IPS-20b (cell line): ENCODE results near the gene POLE3.
"Not testable (repeated sequence)": the region's sequence is repeated elsewhere in the genome, so short reads cannot be mapped to it uniquely, and the experiment has no call there.

Experiments
- H3K27ac ChIP-seq: one replicate; pipeline ENCODE4 v1.5.1; 2013; ENCODE audit warnings: low read length
- H3K27me3 ChIP-seq: 2 replicates; pipeline ENCODE4 v1.6.1; 2013; ENCODE audit warnings: mild to moderate bottlenecking, low read length, inconsistent platforms; ENCODE audit not compliant: insufficient read depth
- H3K36me3 ChIP-seq: 2 replicates; pipeline ENCODE4 v1.6.1; 2013; ENCODE audit warnings: low read depth, mild to moderate bottlenecking, inconsistent platforms, low read length, moderate library complexity; ENCODE audit not compliant: insufficient read depth
- H3K4me1 ChIP-seq: 2 replicates; pipeline ENCODE4 v1.6.1; 2013; ENCODE audit warnings: mild to moderate bottlenecking, control low read depth, inconsistent platforms, low read length, moderate library complexity; ENCODE audit not compliant: insufficient read depth
- H3K4me3 ChIP-seq: 2 replicates; pipeline ENCODE4 v1.5.1; 2013; ENCODE audit warnings: mild to moderate bottlenecking, low read length, inconsistent platforms
- H3K9ac ChIP-seq: 2 replicates; pipeline ENCODE4 v1.6.1; 2013; ENCODE audit warnings: low read depth, mild to moderate bottlenecking, inconsistent platforms, low read length, moderate library complexity
- H3K9me3 ChIP-seq: 2 replicates; pipeline ENCODE4 v1.6.1; 2013; ENCODE audit warnings: mild to moderate bottlenecking, low read depth, low read length, inconsistent platforms; ENCODE audit not compliant: insufficient read depth

Gene POLE3

DNA sequence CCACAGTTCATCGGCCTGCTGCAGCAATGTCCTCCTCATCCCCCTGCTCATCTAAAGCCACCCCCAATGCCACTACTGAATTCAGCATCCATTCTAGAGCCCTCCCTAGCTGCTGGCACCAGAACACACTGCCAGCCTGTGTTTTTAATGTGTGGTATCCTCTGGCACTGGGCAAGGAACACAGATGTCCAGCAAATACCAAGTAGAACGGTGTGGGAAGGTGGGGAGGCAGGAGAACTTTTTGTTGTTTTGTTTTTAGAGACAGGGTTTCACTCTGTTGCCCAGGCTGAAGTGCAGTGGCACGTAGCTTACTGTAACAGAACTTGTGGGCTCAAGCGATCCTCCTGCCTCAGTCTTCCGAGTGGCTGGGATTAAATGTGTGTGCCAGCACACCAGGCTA lies 38.4 kb downstream of the POLE3 start:
- Histone ChIP-seq H3K4me3 (no peak overlapping the region), H3K36me3 (peaks cover 19% of the 10 kb centered on the region), H3K9me3 (no peaks in the 10 kb centered on the region), H3K4me1 (no peaks in the 10 kb centered on the region), H3K27me3 (no peaks in the 10 kb centered on the region), H3K9ac (no peak overlapping the region), H3K27ac (no peak overlapping the region)

DNA sequence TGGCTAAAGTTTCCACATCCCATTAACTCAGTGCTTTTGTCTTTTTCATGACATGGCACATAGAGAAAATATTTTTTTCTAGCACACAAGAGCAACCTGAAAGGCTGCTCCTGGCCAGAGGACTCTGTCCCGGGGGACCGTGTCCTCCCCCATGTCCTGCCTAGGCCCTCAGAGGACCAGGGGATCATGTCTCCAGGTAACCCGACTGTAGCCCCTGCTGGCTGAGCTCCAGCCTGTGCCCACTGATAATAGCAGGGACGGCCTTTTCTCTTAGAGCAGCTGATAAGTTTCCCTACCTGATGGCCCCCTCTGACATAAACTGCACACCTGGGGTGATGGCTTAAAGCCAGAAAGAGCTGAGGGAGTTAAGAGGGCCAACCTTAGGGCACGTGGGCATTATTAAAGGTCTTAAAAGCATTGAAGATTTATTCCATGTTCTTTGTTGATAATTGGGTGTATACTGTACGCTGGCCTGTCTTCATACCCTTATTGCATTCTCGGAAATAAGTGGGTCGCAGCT lies 39.6 kb downstream of the POLE3 start:
- no peak overlapping the region for H3K27ac ChIP-seq
- H3K4me3 ChIP-seq: no peak overlapping the region
- H3K9me3 ChIP-seq: no peaks in the 10 kb centered on the region
- H3K4me1 ChIP-seq: no peaks in the 10 kb centered on the region
- H3K9ac ChIP-seq: no peak overlapping the region
- H3K27me3 ChIP-seq: no peaks in the 10 kb centered on the region
- H3K36me3 ChIP-seq: peaks cover 19% of the 10 kb centered on the region

DNA sequence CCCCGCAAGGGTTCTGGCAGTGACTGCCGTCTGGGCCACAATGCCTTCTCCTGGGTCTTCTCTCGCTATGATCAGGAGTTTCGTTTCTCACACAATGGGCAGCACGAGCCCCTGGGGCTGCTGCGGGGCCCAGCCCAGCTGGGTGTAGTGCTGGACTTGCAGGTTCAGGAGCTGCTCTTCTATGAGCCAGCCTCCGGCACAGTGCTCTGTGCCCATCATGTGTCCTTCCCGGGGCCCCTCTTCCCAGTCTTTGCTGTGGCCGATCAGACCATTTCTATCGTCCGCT lies 40.7 kb downstream of the POLE3 start:
- Histone ChIP-seq H3K4me3 (no peak overlapping the region), H3K27me3 (no peaks in the 10 kb centered on the region), H3K9ac (no peak overlapping the region), H3K27ac (no peak overlapping the region), H3K36me3 (peaks cover 19% of the 10 kb centered on the region), H3K9me3 (no peaks in the 10 kb centered on the region), H3K4me1 (no peaks in the 10 kb centered on the region)

DNA sequence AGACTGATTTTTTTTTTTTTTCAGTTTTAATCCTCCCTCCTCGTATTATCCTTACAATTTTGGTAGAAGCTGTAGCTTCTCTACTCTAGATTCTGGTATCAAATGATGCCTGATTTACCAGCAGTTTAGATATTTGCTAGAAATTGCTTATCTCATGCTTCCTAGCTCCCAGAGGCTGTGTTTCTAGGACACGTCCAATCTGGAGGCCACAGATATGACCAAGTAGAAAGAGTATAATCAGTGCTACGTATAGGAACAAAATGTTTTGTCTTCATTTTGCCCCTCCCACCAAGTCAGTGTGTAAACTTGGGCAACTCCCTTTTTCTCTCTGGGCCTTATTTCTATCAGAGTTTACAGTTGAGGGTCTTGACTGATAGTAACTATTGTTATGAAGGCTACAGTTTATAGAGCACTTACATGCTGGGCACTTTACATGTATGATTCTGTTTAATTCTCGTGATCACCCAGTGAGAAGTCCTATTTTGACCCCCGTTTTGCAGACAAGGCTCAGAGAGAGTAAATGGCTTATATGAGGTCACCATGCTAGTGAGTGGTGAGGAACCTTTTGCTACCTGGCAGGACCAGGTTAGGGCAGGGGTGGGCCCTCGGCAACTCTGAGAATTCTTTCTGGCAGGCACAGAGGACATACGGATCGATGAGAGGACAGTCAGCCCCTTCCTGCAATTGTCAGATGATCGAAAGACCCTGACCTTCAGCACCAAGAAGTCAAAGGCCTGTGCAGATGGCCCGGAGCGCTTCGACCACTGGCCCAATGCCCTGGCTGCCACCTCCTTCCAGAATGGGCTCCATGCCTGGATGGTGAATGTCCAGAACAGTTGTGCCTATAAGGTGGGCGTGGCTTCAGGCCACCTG lies 41.3 kb downstream of the POLE3 start:
- Histone ChIP-seq H3K27ac (no peak overlapping the region), H3K4me3 (no peak overlapping the region), H3K36me3 (peaks cover 16% of the 10 kb centered on the region), H3K9ac (no peak overlapping the region), H3K9me3 (no peaks in the 10 kb centered on the region), H3K27me3 (no peaks in the 10 kb centered on the region), H3K4me1 (no peaks in the 10 kb centered on the region)

DNA sequence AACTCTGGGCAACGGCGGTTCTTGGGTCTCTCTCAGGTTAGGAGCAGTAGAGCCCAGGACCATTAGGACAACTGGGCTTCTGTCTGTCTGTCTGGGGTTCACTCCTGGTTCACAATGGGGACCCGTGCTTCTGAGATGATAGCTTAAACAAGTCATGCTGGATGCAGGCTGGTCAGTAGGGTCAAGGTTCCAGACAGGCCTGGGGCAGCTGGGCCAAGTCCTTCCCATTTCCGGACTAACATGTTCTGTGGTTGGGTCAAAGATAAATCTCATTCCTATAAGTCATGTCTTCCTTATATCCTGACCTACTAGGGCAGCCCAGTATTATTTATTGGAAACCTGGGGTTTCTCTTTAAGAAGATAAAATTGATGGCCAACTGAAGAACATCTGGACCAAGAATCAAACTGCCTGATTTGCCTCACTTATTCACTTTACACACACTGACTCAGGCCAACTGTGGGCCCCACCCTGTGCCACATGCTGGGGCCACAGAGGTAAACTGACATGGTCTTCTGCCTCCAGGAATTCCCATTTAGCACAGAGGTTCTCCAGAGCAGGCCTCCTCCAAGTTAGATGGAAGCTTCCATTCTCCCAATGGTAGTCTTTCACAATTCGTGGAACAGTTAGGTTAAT lies 42.0 kb downstream of the POLE3 start:
- Histone ChIP-seq H3K36me3 (peaks cover 8% of the 10 kb centered on the region), H3K9ac (no peak overlapping the region), H3K4me3 (no peak overlapping the region), H3K27me3 (no peaks in the 10 kb centered on the region), H3K9me3 (no peaks in the 10 kb centered on the region), H3K27ac (no peak overlapping the region), H3K4me1 (no peaks in the 10 kb centered on the region)

DNA sequence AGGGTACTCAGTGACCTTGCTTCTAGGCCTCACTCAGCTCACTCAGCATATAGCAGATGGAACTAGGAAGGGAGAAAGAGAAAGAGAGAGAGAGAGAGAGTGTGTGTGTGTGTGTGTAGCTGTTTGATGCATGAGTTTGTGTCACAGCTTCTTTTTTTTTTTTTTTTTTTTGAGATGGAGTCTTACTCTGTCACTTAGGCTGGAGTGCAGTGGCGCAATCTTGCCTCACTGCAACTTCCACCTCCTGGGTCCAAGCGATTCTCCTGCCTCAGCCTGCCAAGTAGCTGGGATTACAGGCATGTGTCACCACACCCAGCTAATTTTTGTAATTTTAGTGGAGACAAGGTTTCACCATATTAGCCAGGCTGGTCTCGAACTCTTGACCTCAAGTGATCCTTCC lies 44.8 kb downstream of the POLE3 start:
- not testable (repeated sequence) for H3K27ac ChIP-seq, H3K9ac ChIP-seq, H3K27me3 ChIP-seq, H3K4me3 ChIP-seq, H3K36me3 ChIP-seq, H3K4me1 ChIP-seq, H3K9me3 ChIP-seq

DNA sequence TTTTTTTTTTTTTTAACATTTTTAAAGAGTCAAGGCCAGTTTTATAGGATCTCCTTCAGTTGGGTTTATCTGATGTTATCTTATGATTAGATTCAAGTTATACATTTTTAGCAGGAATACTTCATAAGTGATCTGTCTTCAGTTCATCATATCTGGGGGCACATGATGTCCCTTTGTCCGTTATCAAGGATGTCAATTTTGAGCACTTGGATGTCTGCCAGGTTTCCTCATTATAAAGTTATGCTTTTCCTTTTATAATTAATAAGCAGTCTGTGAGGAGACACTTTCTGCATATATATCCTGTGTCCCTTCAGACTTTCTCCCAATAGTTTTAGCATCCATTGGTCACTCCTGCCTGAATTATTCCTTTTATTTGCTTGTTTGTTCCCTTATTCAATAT lies 45.5 kb downstream of the POLE3 start:
- Histone ChIP-seq H3K4me1 (no peaks in the 10 kb centered on the region), H3K9me3 (no peaks in the 10 kb centered on the region), H3K9ac (no peak overlapping the region), H3K36me3 (no peaks in the 10 kb centered on the region), H3K27ac (no peak overlapping the region), H3K4me3 (no peak overlapping the region), H3K27me3 (no peaks in the 10 kb centered on the region)

DNA sequence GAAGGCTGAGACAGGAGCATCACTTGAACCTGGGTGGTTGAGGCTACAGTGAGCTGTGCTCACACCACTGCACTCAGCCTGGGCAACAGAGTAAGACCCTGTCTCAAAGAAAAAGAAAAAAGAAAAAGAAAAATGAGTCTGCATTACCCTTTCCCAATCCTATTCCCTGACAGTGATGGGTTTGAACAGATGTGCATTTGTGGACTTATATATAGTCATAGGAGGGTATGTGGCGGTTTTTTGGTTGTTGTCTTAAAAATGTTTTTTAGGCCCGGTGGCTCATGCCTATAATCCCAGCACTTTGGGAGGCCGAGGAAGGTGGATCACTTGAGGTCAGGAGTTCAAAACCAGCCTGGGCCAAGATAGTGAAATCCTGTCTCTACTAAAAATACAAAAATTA lies 47.1 kb downstream of the POLE3 start:
- no peaks in the 10 kb centered on the region for H3K4me1 ChIP-seq
- no peaks in the 10 kb centered on the region for H3K27me3 ChIP-seq
- H3K9me3 ChIP-seq: no peaks in the 10 kb centered on the region
- H3K4me3 ChIP-seq: no peak overlapping the region
- no peaks in the 10 kb centered on the region for H3K36me3 ChIP-seq
- no peak overlapping the region for H3K27ac ChIP-seq
- no peak overlapping the region for H3K9ac ChIP-seq

DNA sequence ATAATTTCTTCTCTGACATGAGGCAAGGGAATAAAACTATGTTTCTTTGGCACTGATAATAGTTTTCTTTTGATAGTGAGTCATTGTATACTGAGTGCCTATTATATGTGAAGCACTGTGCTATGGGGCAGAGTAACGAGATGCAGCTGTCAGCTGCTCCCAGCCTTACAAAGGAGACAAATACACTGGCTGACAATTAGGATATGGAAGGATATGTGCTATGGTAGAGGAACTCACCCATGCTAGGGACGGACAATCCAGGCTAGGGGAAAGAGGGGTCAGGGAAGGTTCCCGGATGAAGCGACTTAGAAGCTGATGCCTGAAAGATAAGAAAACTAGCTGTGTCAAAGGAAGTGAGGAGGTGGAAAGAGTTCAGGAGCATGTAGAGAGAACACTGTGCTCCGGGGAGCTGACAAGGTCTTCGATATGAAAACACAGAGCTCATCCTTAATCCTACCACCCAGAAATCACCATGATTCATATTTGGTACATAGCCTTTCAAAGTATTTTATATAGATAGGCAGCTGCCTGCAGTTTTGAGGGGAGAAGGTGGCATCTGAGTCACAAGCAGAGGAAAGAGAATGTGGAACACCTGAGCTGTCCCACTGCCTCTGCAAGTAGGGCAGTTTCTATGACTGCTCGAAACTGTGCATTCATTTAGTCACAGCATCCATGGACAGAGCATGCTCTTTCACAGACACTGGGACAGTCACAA lies 49.0 kb downstream of the POLE3 start:
- no peaks in the 10 kb centered on the region for H3K9me3 ChIP-seq
- no peaks in the 10 kb centered on the region for H3K36me3 ChIP-seq
- H3K9ac ChIP-seq: no peak overlapping the region
- no peak overlapping the region for H3K4me3 ChIP-seq
- no peaks in the 10 kb centered on the region for H3K27me3 ChIP-seq
- no peaks in the 10 kb centered on the region for H3K4me1 ChIP-seq
- no peak overlapping the region for H3K27ac ChIP-seq

DNA sequence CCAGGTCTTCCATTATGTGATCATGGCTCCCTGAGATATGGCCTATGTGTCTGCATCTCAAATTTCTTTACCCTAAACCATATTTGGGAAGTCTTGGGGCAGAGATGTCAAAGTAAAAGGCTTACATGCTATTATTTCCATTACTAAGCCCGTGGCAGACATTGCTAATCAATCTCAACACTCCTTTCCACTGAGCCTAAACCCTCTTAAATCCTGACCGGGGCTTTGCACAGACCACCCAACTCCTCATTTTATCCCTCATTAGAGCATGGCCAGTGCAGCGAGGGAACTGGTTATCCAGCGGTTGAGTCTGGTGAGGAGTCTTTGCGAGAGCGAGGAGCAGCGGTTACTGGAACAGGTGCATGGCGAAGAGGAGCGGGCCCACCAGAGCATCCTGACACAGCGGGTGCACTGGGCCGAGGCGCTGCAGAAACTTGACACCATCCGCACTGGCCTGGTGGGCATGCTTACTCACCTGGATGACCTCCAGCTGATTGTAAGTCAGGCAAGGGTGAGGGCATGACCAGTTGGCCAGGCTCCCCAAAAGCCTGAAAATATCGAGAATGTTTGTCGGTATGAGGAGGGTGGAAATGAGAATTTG lies 50.1 kb downstream of the POLE3 start:
- Histone ChIP-seq H3K27ac (no peak overlapping the region), H3K27me3 (no peaks in the 10 kb centered on the region), H3K9me3 (no peaks in the 10 kb centered on the region)

DNA sequence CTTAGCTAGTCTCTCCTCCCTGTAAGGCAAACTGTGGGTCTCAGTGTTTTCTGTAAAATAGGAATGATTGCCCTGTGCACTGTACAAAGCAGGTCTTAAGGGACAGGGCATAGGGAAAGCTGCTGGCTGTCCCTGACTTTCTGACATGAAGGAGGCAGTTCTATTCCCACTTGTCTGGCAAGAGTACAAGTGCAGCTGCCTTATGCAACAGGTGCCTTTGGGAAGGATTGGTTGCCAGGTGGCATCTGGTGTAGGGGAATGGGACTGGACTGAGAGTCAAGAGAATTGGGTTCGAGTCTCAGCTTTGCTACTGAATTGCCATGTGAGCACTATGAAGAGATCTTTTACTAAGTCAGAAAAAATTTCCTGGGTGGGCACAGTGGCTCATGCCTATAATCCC lies 51.1 kb downstream of the POLE3 start:
- Histone ChIP-seq H3K9me3 (no peaks in the 10 kb centered on the region), H3K4me3 (no peak overlapping the region), H3K4me1 (no peaks in the 10 kb centered on the region), H3K27ac (no peak overlapping the region), H3K36me3 (no peaks in the 10 kb centered on the region), H3K9ac (no peak overlapping the region), H3K27me3 (no peaks in the 10 kb centered on the region)

More for the DNA sequence above, 50.1 kb downstream of the POLE3 start:
- Histone ChIP-seq H3K4me3 (no peak overlapping the region), H3K4me1 (no peaks in the 10 kb centered on the region), H3K36me3 (no peaks in the 10 kb centered on the region), H3K9ac (no peak overlapping the region)
